ENCODE measurements around the gene CNTNAP2.

DNA sequence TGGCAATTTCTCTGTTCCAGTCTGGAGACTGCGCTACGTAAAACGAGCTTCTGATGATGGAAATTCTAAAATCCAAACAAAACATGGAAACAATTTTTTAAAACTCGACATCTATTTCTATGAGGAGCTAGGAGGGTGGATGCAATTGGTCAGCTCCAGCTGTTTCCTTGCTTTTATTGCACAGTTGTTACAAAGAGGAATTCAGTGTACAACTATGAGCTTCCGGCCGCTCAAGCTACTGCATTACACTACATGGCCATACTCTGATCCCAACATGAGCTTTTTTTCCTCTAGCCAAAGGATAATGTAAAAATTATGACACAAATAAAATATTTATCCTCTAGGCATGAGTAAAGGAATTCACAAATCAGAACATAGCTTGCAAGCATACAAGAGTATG is 2070.9 kb downstream of the CNTNAP2 start:
- TF ChIP-seq YY1 (IDR thresholded peaks at IDR 0.05; ENCODE audit: insufficient read depth, insufficient read length) (no peak), SUZ12 (IDR thresholded peaks at IDR 0.05; ENCODE audit: extremely low read depth, insufficient read depth, insufficient read length) (no peak), ZNF274 (IDR thresholded peaks at IDR 0.05; ENCODE audit: low read depth, low read length) (no peak)
